ENCODE results near the gene CCDC183. TPM values are rescaled to one million over a fixed set of nuclear protein-coding genes. Genes with fewer than 3 reads are reported as not detected.
"Not testable (repeated sequence)": the region's sequence is repeated elsewhere in the genome, so short reads cannot be mapped to it uniquely, and the experiment has no call there.

Gene CCDC183
- total RNA-seq, 1 donor from 2014 or later, result 9.0 TPM

- no peak for TF ChIP-seq CTCF (IDR thresholded peaks at IDR 0.05; ENCODE audit: unreplicated experiment)
- H3K27ac Mint-ChIP-seq, result no peak overlapping the region
- no peaks in the 10 kb centered on the region for H3K27me3 Mint-ChIP-seq
- H3K4me1 Mint-ChIP-seq (ENCODE audit: low read depth), result no peaks in the 10 kb centered on the region
- H3K4me3 Mint-ChIP-seq (ENCODE audit: low read depth), result no peak overlapping the region
- no peaks in the 10 kb centered on the region for H3K9me3 Mint-ChIP-seq (ENCODE audit: low read depth)
- DNase-seq (ENCODE audit: low spot score, unreplicated experiment), result no peak
- H3K36me3 Mint-ChIP-seq (ENCODE audit: insufficient read depth), result peaks cover 5% of the 10 kb centered on the region
Measured at GRCh38 chr9:136829981-136830885, 34.1 kb downstream of the CCDC183 start.

- DNase-seq (ENCODE audit: low spot score, unreplicated experiment), result no peak
- Mint-ChIP-seq H3K27me3 (no peaks in the 10 kb centered on the region), H3K9me3 (ENCODE audit: low read depth) (no peaks in the 10 kb centered on the region), H3K36me3 (ENCODE audit: insufficient read depth) (peaks cover 5% of the 10 kb centered on the region), H3K27ac (no peak overlapping the region), H3K4me3 (ENCODE audit: low read depth) (no peak overlapping the region), H3K4me1 (ENCODE audit: low read depth) (no peaks in the 10 kb centered on the region)
- TF ChIP-seq CTCF (IDR thresholded peaks at IDR 0.05; ENCODE audit: unreplicated experiment), result no peak
Measured at GRCh38 chr9:136831002-136831719, 35.0 kb downstream of the CCDC183 start.

- no peaks in the 10 kb centered on the region for H3K9me3 Mint-ChIP-seq (ENCODE audit: low read depth)
- peaks cover 5% of the 10 kb centered on the region for H3K36me3 Mint-ChIP-seq (ENCODE audit: insufficient read depth)
- H3K4me3 Mint-ChIP-seq (ENCODE audit: low read depth), result no peak overlapping the region
- H3K27ac Mint-ChIP-seq, result no peak overlapping the region
- H3K27me3 Mint-ChIP-seq, result no peaks in the 10 kb centered on the region
- no peaks in the 10 kb centered on the region for H3K4me1 Mint-ChIP-seq (ENCODE audit: low read depth)
- DNase-seq (ENCODE audit: low spot score, unreplicated experiment), result no peak
- no peak for TF ChIP-seq CTCF (IDR thresholded peaks at IDR 0.05; ENCODE audit: unreplicated experiment)
Measured at GRCh38 chr9:136831720-136832104, 35.6 kb downstream of the CCDC183 start.

- Mint-ChIP-seq H3K27ac (no peak overlapping the region), H3K9me3 (ENCODE audit: low read depth) (no peaks in the 10 kb centered on the region), H3K27me3 (no peaks in the 10 kb centered on the region), H3K4me3 (ENCODE audit: low read depth) (no peak overlapping the region), H3K36me3 (ENCODE audit: insufficient read depth) (peaks cover 5% of the 10 kb centered on the region), H3K4me1 (ENCODE audit: low read depth) (no peaks in the 10 kb centered on the region)
- no peak for TF ChIP-seq CTCF (IDR thresholded peaks at IDR 0.05; ENCODE audit: unreplicated experiment)
- DNase-seq (ENCODE audit: low spot score, unreplicated experiment), result no peak
Measured at GRCh38 chr9:136832581-136832980, 36.4 kb downstream of the CCDC183 start.

GRCh38 chr9:136833381-136834048 is 37.4 kb downstream of the CCDC183 start:
- H3K27me3 Mint-ChIP-seq; H3K36me3 Mint-ChIP-seq (ENCODE audit: insufficient read depth); H3K4me3 Mint-ChIP-seq (ENCODE audit: low read depth); H3K9me3 Mint-ChIP-seq (ENCODE audit: low read depth); H3K4me1 Mint-ChIP-seq (ENCODE audit: low read depth); H3K27ac Mint-ChIP-seq; DNase-seq (ENCODE audit: low spot score, unreplicated experiment): not testable (repeated sequence)

Data from progenitor cell of endocrine pancreas (in vitro differentiated cells).